Measurements from ENCODE around the gene PRICKLE3. TPM values are rescaled to one million over a fixed set of nuclear protein-coding genes. Genes with fewer than 3 reads are reported as not detected.

The PRICKLE3 gene
- polyA plus RNA-seq, 3 donors = 4.4 to 22.3 (median 5.4) TPM

- Mint-ChIP-seq H3K4me3 (no peak overlapping the region), H3K9me3 (peaks cover 0 to 2% (median 0%) of the 10 kb centered on the region in 7 donors), H3K27me3 (ENCODE audit: low read depth in 3 of 3) (peaks cover under 1 to 8% (median 5%) of the 10 kb centered on the region in 3 donors), H3K4me1 (peaks cover 5% of the 10 kb centered on the region), H3K27ac (no peak overlapping the region), H3K36me3 (no peaks in the 10 kb centered on the region)
- intact Hi-C loops (cut with micrococcal nuclease) = loop anchor here in 1 of 2 donors (5.0 kb wide), 1 partner anchor 33 kb away; the partner anchor contains the start of gene CCDC22
- H3K27me3 ChIP-seq (ENCODE audit: control insufficient read depth in 2 of 2, insufficient read depth in 2 of 2, low read length in 2 of 2) = peaks cover 0 to 6% of the 10 kb centered on the region in 2 donors
- H3K36me3 ChIP-seq (replicated peaks in 1 of 2; ENCODE audit: control insufficient read depth in 1 of 2, insufficient read depth in 2 of 2, low read length in 2 of 2) = no peaks in the 10 kb centered on the region
- TF ChIP-seq CTCF (IDR thresholded peaks at IDR 0.05) = no peak
- DNase-seq = no peak
- H3K9me3 ChIP-seq (replicated peaks in 1 of 2; ENCODE audit: control insufficient read depth in 1 of 2, insufficient read depth in 1 of 2, low read length in 2 of 2) = no peaks in the 10 kb centered on the region
- no peak overlapping the region for H3K27ac ChIP-seq (ENCODE audit: low read depth in 1 of 2, low read length in 2 of 2)
- no peaks in the 10 kb centered on the region for H4K20me1 ChIP-seq (ENCODE audit: insufficient read depth, low read length)
- no peak overlapping the region for H3K4me3 ChIP-seq (replicated peaks in 1 of 3; ENCODE audit: low read depth in 2 of 3, low read length in 3 of 3)
- no peak overlapping the region for H3K9ac ChIP-seq (ENCODE audit: insufficient read depth, low read length, poor library complexity, severe bottlenecking)
- H3K4me1 ChIP-seq (ENCODE audit: control insufficient read depth in 1 of 2, insufficient read depth in 2 of 2, low read length in 2 of 2) = peaks cover 9 to 11% of the 10 kb centered on the region in 2 donors
- no peaks in the 10 kb centered on the region for H3K79me2 ChIP-seq (ENCODE audit: insufficient read depth, low read length)
- H2AFZ ChIP-seq (ENCODE audit: insufficient read depth, low read depth, low read length, poor library complexity, severe bottlenecking) = no peak overlapping the region
- 100% methylated on average over 3 of the region's 6 CpGs for WGBS (ENCODE audit: insufficient coverage)
- H3K4me2 ChIP-seq (replicated peaks; ENCODE audit: extremely low read depth, low read length, poor library complexity, severe bottlenecking) = no peak overlapping the region
These were observed 17.8 kb upstream of the PRICKLE3 start for GRCh38 chrX:49204017-49204416.

- H3K4me3 Mint-ChIP-seq = no peak overlapping the region
These were observed 17.4 kb upstream of the PRICKLE3 start for GRCh38 chrX:49203536-49203935.

More at GRCh38 chrX:49203536-49203935, 17.4 kb upstream of the PRICKLE3 start:
- no peak overlapping the region for H3K4me3 ChIP-seq (replicated peaks in 1 of 3; ENCODE audit: low read depth in 2 of 3, low read length in 3 of 3)
- H3K4me1 ChIP-seq (ENCODE audit: control insufficient read depth in 1 of 2, insufficient read depth in 2 of 2, low read length in 2 of 2) = peaks cover 10 to 11% of the 10 kb centered on the region in 2 donors
- no peaks in the 10 kb centered on the region for H3K79me2 ChIP-seq (ENCODE audit: insufficient read depth, low read length)
- H3K9me3 Mint-ChIP-seq = peaks cover 0 to 2% (median 0%) of the 10 kb centered on the region in 7 donors
- no peak for DNase-seq
- intact Hi-C loops (cut with micrococcal nuclease) = loop anchor here in 1 of 2 donors (5.0 kb wide), 1 partner anchor 34 kb away; the partner anchor contains the start of gene CCDC22
- H3K9me3 ChIP-seq (replicated peaks in 1 of 2; ENCODE audit: control insufficient read depth in 1 of 2, insufficient read depth in 1 of 2, low read length in 2 of 2) = no peaks in the 10 kb centered on the region
- H4K20me1 ChIP-seq (ENCODE audit: insufficient read depth, low read length) = no peaks in the 10 kb centered on the region
- no peak overlapping the region for H2AFZ ChIP-seq (ENCODE audit: insufficient read depth, low read depth, low read length, poor library complexity, severe bottlenecking)
- H3K27ac ChIP-seq (ENCODE audit: low read depth in 1 of 2, low read length in 2 of 2) = no peak overlapping the region
- no peaks in the 10 kb centered on the region for H3K36me3 Mint-ChIP-seq
- no peak for TF ChIP-seq CTCF (IDR thresholded peaks at IDR 0.05)
- no peak overlapping the region for H3K4me2 ChIP-seq (replicated peaks; ENCODE audit: extremely low read depth, low read length, poor library complexity, severe bottlenecking)
- peaks cover 0 to 11% of the 10 kb centered on the region in 2 donors for H3K27me3 ChIP-seq (ENCODE audit: control insufficient read depth in 2 of 2, insufficient read depth in 2 of 2, low read length in 2 of 2)
- H3K27me3 Mint-ChIP-seq (ENCODE audit: low read depth in 3 of 3) = peaks cover 5 to 13% (median 10%) of the 10 kb centered on the region in 3 donors
- no peak overlapping the region for H3K27ac Mint-ChIP-seq
- peaks cover 7% of the 10 kb centered on the region for H3K4me1 Mint-ChIP-seq
- no peak overlapping the region for H3K9ac ChIP-seq (ENCODE audit: insufficient read depth, low read length, poor library complexity, severe bottlenecking)
- WGBS (ENCODE audit: insufficient coverage) = 100% methylated on average over 1 of the region's 3 CpGs
- no peaks in the 10 kb centered on the region for H3K36me3 ChIP-seq (replicated peaks in 1 of 2; ENCODE audit: control insufficient read depth in 1 of 2, insufficient read depth in 2 of 2, low read length in 2 of 2)
